HG03432 (cell line): ENCODE results near the gene SOX15.

Experiments
- ATAC-seq: cut with Tn5 transposase; IDR thresholded peaks from one replicate; pipeline ENCODE4 v1.9.1; 2021; ENCODE audit warnings: mild to moderate bottlenecking, moderate library complexity; ENCODE audit not compliant: unreplicated experiment

The SOX15 gene

GRCh38 chr17:7559320-7560171 is 30.3 kb downstream of the SOX15 start:
- no peak for ATAC-seq

- no peak for ATAC-seq
Measured at GRCh38 chr17:7558544-7559319, 31.2 kb downstream of the SOX15 start, which contains the start of gene TNFSF13. Gene TNFSF13, plus strand, starts transcription at chr17:7558750. Its CDS starts 290 bp downstream, at chr17:7559040.

GRCh38 chr17:7557775-7558543 is 31.9 kb downstream of the SOX15 start:
- no peak for ATAC-seq

- ATAC-seq, result no peak
Measured at GRCh38 chr17:7557147-7557764, 32.6 kb downstream of the SOX15 start.

GRCh38 chr17:7556627-7557026 is 33.3 kb downstream of the SOX15 start:
- no peak for ATAC-seq

- no peak for ATAC-seq
Measured at GRCh38 chr17:7555320-7555948, 34.5 kb downstream of the SOX15 start.

DNA sequence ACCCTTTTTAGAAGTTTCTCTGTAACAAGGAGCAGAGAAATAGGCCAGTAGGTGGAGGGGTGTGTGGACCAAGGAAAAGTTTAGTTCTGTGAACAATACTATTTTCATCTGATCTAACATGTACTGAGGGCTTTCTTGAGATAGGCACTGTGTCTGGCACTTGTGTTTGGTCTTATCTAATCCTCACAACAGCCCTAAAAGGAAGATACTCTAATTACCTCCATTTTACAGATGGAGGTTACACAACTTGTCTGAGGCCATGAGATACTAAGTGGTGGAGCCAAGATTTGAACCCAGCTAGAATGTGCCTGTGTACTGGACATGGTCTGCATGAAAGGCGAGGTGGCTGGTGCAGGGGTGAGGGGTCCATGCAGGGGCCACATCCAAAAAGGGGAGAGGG is 36.5 kb downstream of the SOX15 start:
- ATAC-seq, result no peak

- peak; percentile 67 for ATAC-seq
Measured at GRCh38 chr17:7552621-7553051, 37.3 kb downstream of the SOX15 start.

- ATAC-seq, result no peak
Measured at GRCh38 chr17:7551396-7551795, 38.5 kb downstream of the SOX15 start.

- no peak for ATAC-seq
Measured at GRCh38 chr17:7550344-7550743, 39.5 kb downstream of the SOX15 start.

GRCh38 chr17:7549401-7550055 is 40.4 kb downstream of the SOX15 start:
- no peak for ATAC-seq

DNA sequence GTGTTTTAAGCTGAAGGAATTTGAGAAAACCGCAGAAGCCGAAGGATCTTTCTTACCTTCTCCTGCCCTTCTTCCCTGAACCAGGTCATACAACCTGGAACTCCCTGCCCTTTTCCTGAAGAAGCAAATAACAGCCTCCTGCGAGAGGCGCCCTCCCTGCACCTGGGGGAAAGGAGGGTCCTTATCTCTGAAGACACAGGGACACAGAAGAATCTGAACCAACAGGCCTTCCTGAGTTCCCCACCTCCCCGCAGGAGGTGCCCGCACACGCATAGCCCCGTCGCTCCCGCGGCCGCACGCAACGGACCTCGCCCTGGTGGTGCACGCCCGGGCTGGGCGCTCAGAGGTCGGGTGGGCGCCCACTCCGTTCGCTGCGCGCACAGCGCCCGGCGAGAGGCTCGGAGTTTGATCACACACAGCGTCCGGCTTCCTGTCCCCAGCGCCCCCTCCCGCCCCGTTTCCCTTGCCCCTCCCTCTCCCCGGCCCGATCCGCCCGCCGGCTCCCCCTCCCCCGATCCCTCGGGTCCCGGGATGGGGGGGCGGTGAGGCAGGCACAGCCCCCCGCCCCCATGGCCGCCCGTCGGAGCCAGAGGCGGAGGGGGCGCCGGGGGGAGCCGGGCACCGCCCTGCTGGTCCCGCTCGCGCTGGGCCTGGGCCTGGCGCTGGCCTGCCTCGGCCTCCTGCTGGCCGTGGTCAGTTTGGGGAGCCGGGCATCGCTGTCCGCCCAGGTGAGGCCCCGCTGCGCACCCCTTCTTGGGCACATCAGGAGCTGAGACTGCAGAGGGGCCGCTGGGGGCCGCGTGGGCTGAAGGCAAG is 41.1 kb downstream of the SOX15 start, which contains the start of gene TNFSF12:
TNFSF12 (plus strand) TSS at position 474 of the 816 bp plus-strand sequence; CDS start at position 570, 96 bp downstream.
- ATAC-seq, result no peak

DNA sequence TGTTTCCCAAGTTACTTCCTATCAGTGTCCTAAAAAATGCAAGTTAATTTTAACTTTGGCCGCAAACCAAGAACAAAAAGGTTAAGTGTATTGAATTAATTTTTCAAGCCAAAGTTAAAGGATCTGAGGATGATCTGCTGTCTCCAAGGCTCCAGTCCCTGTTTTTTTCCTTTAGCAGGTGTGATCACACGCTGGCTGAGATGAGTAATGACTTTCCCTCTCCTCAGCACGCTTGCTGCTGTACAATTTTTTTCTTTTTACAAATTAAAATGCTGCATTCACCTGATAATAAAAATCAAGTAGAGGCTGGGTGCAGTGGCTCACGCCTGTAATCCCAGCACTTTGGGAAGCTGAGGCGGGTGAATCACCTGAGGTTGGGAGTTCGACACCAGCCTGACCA is 45.0 kb downstream of the SOX15 start:
- no peak for ATAC-seq

DNA sequence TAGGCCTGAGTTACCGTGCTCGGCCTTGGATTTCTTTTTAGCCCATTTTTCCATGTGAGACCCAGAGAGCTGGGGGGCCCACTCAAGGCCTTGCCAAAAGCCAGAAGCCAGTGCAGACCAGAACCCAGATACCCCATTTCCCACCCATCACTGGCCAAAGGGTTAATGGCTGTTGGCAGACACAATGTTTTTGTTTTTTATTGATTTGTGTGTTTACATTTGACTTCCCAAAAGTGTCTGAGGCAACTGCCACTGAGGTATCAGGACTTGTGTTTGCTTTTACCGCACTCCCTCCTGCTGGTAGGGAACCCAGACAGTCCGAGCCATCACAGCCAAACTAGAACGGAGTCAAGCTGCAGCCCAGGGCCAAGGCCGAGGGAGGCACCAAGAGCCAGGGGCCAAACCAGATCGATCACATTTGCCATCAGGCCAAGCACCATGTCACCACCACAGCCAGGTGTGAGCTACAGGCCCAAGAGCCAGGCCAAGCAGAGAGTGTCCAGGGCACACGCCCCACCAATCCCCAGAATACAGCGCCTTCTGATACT is 48.7 kb downstream of the SOX15 start:
- no peak for ATAC-seq

- ATAC-seq, result no peak
Measured at GRCh38 chr17:7538891-7539545, 50.9 kb downstream of the SOX15 start.
